Measurements from ENCODE around the gene CYP2S1. TPM values are rescaled to one million over a fixed set of nuclear protein-coding genes. Genes with fewer than 3 reads are reported as not detected.
A peak's percentile ranks its signal among the peaks of the same experiment; 100 is the strongest.
"Not testable (repeated sequence)": the region's sequence is repeated elsewhere in the genome, so short reads cannot be mapped to it uniquely, and the experiment has no call there.

CYP2S1 gene, protein sequence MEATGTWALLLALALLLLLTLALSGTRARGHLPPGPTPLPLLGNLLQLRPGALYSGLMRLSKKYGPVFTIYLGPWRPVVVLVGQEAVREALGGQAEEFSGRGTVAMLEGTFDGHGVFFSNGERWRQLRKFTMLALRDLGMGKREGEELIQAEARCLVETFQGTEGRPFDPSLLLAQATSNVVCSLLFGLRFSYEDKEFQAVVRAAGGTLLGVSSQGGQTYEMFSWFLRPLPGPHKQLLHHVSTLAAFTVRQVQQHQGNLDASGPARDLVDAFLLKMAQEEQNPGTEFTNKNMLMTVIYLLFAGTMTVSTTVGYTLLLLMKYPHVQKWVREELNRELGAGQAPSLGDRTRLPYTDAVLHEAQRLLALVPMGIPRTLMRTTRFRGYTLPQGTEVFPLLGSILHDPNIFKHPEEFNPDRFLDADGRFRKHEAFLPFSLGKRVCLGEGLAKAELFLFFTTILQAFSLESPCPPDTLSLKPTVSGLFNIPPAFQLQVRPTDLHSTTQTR
- 3.9 and 5.0 TPM in 2 replicates for total RNA-seq (2014; rRNA removed; shearing (Covaris generic); ENCODE audit: low replicate concordance)

GRCh38 chr19:41192574-41193429, at the start of gene CYP2S1:
CYP2S1 (plus strand) TSS chr19:41193219; CDS start chr19:41193265, 46 bp downstream.
- no peaks in the 10 kb centered on the region; the same call in 1 of the 2 replicates for H3K36me3 ChIP-seq
- no peaks in the 10 kb centered on the region for H3K9me3 ChIP-seq
- DNase-seq: peak; percentile 87
- H3K4me3 ChIP-seq: peak within 1 kb of the TSS; percentile 52
- no peaks in the 10 kb centered on the region for H3K27me3 ChIP-seq

DNA sequence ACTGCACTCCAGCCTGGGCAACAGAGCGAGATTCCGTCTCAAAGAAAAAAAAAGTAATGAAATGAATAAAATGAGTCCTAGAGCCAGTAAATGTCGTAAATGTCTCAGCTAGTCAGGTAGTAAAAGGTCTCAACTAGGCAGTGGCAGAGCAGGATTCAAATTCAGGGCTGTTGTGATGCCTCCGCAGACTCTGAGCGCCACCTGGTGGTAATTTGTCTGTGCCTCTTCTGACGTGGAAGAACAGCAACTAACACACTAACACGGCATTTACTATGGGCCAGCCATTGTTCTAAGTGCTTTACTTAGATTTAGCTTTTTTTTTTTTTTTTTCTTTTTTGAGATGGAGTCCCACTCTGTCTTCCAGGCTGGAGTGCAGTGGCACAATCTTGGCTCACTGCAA, 48.6 kb upstream of the CYP2S1 start:
- Histone ChIP-seq H3K9me3 (no peaks in the 10 kb centered on the region), H3K27me3 (no peaks in the 10 kb centered on the region), H3K4me3 (no peak overlapping the region), H3K36me3 (no peaks in the 10 kb centered on the region)
- peak; percentile 75 for DNase-seq

GRCh38 chr19:41149831-41150230, 43.2 kb upstream of the CYP2S1 start:
- Histone ChIP-seq H3K36me3 (no peaks in the 10 kb centered on the region), H3K9me3 (no peaks in the 10 kb centered on the region), H3K27me3 (no peaks in the 10 kb centered on the region), H3K4me3 (no peak overlapping the region)
- peak; percentile 66 for DNase-seq

DNA sequence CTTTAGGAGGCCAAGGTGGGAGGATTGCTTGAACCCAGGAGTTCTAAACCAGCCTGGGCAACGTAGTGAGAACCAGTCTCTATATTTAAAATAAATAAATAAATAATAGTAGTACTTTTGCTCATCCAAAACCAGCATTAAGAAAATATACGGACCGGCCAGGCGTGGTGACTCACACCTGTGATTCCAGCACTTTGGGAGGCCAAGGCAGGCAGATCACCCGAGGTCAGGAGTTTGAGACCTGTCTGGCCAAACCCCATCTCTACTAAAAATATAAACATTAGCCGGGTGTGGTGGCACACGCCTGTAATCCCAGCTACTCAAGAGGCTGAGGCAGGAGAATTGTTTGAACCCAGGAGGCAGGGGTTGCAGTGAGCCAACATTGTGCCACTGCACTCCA, 42.0 kb upstream of the CYP2S1 start:
- not testable (repeated sequence) for H3K9me3 ChIP-seq, H3K27me3 ChIP-seq, H3K36me3 ChIP-seq, H3K4me3 ChIP-seq
- peak; percentile 73 for DNase-seq

- Histone ChIP-seq H3K36me3 (no peaks in the 10 kb centered on the region), H3K27me3 (no peaks in the 10 kb centered on the region), H3K4me3 (no peak overlapping the region), H3K9me3 (peaks cover 8% of the 10 kb centered on the region)
- DNase-seq: peak; percentile 64
These were observed 39.0 kb upstream of the CYP2S1 start for GRCh38 chr19:41154060-41154459.

- no peak for DNase-seq
- peaks cover 8% of the 10 kb centered on the region for H3K9me3 ChIP-seq
- H3K27me3 ChIP-seq: no peaks in the 10 kb centered on the region
- no peaks in the 10 kb centered on the region for H3K36me3 ChIP-seq
- no peak overlapping the region for H3K4me3 ChIP-seq
These were observed 36.8 kb upstream of the CYP2S1 start for GRCh38 chr19:41156207-41156606.

DNA sequence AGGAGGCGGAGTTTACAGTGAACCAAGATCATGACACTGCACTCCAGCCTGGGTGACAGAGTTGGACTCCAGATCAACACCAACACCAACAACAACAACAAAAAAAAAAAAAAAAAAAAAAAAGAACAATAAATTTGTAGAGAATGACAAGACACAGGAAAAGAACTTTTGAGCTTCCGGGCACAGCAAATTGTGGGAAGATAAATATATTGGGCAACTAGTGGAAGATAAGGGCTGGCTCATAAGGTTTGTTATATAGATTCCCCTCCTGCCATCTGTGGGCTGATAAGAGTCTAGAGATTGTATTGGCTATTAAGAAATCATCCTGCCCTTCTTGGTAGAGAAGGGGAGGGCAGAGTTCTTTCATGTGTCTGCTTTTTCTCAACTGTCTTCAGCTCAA, 33.1 kb upstream of the CYP2S1 start:
- Histone ChIP-seq H3K9me3 (peaks cover 8% of the 10 kb centered on the region), H3K27me3 (no peaks in the 10 kb centered on the region), H3K36me3 (no peaks in the 10 kb centered on the region), H3K4me3 (no peak overlapping the region)
- no peak for DNase-seq

DNA sequence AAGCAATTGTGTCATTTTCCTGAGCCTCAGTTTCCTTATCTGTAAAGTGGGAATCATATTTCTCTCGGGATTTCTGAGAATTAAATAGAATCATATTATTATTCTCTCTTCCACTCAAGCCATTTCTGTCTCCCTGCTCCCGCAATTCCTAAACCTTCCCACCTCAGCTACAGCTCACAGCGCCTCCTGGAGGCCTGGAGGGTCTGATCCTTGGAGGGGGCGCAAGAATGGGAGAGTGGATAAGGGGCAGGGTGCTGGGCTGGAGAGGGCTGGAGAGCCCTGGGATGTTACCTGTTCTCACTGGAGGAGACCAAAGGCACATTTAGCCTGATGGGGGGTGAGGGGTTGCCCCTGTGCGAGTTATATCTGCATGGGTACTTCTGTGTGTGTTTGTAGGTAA, 31.1 kb upstream of the CYP2S1 start:
- no peak overlapping the region for H3K4me3 ChIP-seq
- H3K9me3 ChIP-seq: peaks cover 2% of the 10 kb centered on the region; the same call in 1 of the 2 replicates
- H3K36me3 ChIP-seq: no peaks in the 10 kb centered on the region
- DNase-seq: no peak
- H3K27me3 ChIP-seq: no peaks in the 10 kb centered on the region

DNA sequence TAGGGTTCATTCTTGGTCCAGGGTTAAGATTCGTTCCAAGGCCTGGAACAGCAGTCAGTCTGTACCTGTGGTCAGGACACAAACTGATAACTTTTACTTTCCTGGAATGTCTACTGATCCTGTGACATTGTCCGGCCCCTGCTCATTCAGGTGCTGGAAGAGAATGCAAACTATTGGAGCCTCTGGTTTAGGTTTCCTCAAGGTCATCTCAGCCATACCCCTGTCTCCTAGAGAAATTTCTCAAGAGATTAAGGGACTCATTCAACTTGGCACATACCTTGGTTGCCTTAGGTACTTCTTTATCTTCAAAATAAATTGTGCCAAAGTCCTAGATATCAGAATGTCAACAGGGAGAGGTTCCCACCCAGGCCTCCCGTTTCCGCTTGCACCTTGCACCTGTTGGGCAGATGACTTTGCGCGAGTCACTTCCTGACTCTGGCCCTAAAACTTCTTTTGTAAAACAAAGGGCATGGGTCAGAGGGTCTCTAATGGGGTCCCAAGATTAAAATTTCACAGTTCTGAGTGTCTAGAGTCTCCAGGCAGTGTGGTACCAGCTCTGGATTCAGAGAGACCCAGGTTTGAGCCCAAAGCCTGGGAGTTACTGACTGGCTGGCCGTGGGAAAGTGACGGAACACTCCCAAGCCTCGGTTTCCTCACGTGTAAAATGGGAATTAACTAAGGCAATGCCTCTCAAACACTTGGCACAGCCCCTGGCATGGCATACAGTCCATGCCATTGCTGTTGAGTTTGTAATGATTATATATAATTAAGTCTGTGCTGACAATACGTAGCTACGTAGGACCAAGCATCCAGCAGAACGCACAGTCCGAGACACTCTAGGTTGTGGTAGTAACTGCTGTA, 25.8 kb upstream of the CYP2S1 start:
- Histone ChIP-seq H3K27me3 (no peaks in the 10 kb centered on the region), H3K36me3 (no peaks in the 10 kb centered on the region), H3K4me3 (no peak overlapping the region), H3K9me3 (no peaks in the 10 kb centered on the region)
- no peak for DNase-seq

DNA sequence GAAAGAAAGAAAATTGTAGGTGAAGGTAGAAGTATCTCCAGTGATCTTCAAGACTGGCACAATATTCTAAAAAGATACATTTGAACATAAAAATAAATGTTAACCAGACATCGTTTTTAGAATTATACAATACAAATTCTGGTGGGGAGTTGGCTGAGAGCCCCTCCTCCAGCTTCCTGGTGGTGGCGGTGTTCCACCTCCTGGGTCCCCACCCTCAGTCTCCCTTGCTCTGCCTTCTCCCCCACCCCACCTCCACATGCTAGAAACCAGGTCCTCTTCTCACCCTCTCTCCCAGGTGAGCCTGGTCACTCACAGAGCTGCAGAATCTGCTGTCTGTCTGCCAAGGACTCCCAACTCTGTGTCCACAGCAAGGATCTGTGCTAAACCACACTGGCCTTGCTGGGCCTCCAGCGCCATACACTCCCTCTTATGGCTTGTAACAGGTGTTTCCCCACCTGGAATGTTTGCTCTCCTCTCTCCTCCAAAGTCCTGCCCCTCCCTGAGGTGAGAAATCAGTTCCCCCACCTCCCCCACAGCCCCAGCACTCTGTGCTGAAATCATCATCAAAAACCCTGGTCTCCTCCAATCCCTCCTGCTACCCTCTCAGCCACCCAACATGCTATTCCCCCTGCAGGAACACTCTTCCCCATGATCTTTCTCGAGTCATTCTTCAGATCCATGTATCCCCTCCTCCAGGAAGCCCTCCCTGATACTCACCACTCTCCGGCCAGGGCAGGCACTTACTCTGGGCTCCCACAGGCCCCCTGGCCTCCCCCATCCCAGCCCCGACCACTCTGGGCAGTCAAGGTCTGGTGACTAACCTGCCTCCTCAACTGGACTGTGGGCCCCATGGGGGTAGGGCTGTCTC, 20.5 kb upstream of the CYP2S1 start:
- DNase-seq: no peak
- Histone ChIP-seq H3K4me3 (no peak overlapping the region), H3K27me3 (no peaks in the 10 kb centered on the region), H3K9me3 (no peaks in the 10 kb centered on the region), H3K36me3 (no peaks in the 10 kb centered on the region)

- DNase-seq: no peak
- Histone ChIP-seq H3K27me3 (no peaks in the 10 kb centered on the region), H3K36me3 (no peaks in the 10 kb centered on the region), H3K4me3 (no peak overlapping the region), H3K9me3 (no peaks in the 10 kb centered on the region)
These were observed 18.6 kb upstream of the CYP2S1 start for GRCh38 chr19:41174297-41174928.

DNA sequence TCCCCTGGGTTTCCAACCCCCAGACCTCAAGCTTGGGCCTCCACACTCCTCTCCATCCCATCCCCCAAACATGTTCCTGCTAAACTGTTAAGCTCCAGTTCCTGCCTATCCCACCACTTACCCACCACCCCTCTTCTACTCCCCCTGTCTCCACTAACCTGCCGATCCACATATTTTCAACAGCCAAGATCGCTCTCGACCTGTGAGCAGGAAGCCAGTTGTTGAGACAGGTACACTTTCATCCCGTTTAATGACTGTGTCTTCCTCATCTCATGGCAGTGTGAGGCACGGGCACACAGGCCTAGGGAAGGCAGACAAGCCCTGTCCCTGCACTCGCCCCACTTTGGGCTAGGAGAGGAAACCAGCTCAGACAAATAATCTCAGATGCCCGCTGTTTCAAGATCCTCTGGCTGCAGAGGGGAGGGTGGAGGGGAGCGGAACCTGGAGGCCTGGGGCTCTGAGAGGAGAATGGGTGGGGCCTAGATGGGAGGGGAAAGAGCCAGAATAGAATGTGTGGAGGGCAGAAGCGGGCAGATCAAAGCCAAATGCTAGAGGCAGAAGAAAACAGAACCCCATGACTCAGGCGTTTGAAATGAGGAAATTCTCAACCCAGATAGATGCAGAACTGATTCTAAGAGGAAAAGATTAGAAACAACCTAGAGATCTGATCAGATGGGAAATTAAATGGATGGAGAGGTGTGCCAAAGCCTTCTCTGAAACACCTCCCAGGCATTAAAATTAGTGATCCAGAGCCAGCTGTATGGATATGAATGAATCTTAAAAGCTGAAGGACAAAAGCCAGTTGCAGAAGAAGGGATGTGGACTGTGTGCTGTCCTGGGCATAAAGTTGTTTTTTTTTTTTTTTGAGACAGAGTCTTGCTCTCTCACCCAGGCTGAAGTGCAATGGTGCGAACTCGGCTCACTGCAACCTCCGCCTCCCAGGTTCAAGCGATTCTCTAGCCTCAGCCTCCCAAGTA, 16.9 kb upstream of the CYP2S1 start:
- H3K27me3 ChIP-seq: no peaks in the 10 kb centered on the region
- no peaks in the 10 kb centered on the region for H3K36me3 ChIP-seq
- H3K4me3 ChIP-seq: no peak overlapping the region
- DNase-seq: peak; percentile 86
- H3K9me3 ChIP-seq: no peaks in the 10 kb centered on the region

DNA sequence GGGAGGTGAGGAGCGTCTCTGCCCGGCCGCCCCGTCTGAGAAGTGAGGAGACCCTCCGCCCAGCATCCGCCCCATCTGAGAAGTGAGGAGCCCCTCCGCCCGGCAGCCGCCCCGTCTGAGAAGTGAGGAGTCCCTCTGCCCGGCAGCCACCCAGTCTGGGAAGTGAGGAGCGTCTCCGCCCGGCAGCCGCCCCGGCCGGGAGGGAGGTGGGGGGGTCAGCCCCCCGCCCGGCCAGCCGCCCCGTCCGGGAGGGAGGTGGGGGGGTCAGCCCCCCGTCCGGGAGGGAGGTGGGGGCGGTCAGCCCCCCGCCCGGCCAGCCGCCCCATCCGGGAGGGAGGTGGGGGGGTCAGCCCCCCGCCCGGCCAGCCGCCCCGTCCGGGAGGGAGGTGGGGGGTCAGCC, 12.8 kb upstream of the CYP2S1 start:
- not testable (repeated sequence) for H3K27me3 ChIP-seq, H3K9me3 ChIP-seq, H3K4me3 ChIP-seq, DNase-seq, H3K36me3 ChIP-seq

Data from MG63 (cell line).